Activated CD8-positive, alpha-beta memory T cell treated with anti-CD3 and anti-CD28 coated beads for 1 hour (primary cell): ENCODE data around the gene LDHB.
"Not testable (repeated sequence)": the region's sequence is repeated elsewhere in the genome, so short reads cannot be mapped to it uniquely, and the experiment has no call there.

Experiments
- DNase-seq, 2 donors: peaks; one replicate each; pipeline ENCODE4 v3.0.0-alpha.2; 2020; ENCODE audit warnings: low read depth in 1 of 2; ENCODE audit errors: extremely low read depth in 1 of 2

LDHB gene

DNA sequence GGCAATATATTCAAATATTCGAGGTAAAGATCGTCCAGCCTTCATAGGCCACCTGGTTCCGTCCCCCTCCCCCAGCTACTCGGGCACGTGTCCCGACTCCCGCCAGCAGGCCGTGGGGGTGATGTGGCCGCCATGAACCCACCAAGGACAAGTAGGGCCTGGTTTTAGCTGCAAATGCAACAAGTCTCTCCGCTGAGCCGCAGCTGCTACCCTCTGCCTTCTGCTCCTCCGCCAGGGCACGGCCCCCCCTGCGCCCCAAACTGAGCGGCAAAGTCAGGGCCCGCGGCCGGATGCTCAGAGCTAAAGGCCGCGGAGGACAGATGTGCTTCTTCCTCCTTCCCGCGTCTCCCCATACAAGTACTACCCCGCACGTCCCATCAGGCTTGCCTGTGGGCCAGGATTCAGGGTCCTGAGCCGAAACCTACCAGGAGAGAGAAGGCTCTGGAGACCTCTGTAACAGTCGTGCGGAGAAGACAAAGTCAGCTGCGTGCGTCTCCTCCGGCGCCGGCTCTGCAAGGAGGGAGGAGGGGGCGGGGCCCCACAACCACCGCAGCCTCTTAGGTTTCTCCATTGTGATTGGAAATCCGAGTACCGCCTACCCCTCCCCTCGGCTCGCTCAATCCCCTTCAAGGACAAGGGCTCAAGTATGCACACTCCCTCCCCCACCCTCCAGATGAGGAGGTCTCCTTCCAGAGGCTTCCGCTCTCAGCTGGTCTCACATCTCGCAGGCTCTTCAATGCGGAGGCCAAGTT, at the start of gene LDHB:
LDHB (minus strand) TSS at position 517 of the 752 bp plus-strand sequence. CDS start 3,171 bp downstream, outside the sequence.
- peak; percentile 82 to 88 for DNase-seq

DNA sequence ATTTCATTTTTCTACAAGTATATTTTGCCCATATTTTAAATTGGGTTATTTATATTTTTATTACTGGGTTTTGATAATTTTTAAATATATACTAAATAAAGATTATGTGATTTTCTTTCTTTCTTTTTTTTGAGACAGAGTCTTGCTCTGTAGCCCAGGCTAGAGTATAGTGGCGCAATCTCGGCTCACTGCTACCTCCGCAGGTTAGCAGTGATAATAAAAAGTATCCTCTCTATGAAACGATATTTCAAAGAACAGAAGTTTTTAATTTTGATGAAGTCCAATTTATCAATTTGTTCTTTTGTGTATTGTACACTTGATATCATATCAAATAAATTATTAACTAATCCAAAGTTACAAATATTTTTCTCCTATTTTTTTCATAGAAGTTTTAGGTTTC, 47.2 kb upstream of the LDHB start:
- DNase-seq, result no peak

DNA sequence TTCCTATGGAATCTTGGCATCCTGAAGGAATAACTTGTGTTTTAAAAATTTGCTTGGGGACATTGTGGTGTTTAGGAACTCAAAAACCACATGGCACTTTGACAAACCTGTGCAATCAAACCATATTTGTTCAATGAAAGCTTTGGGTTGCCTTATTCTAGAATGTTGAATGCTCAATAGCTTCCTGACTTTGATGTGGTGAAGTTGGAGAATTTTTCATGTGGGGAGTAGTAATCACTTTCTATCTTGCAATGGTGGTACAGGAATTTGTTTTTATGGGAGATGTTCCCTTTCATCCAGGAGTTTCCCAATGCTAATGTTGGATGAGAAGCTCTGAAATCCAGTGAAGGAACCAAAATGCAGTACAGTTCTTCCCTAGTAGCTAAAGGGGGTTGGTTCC, 42.2 kb upstream of the LDHB start:
- DNase-seq, result no peak

DNA sequence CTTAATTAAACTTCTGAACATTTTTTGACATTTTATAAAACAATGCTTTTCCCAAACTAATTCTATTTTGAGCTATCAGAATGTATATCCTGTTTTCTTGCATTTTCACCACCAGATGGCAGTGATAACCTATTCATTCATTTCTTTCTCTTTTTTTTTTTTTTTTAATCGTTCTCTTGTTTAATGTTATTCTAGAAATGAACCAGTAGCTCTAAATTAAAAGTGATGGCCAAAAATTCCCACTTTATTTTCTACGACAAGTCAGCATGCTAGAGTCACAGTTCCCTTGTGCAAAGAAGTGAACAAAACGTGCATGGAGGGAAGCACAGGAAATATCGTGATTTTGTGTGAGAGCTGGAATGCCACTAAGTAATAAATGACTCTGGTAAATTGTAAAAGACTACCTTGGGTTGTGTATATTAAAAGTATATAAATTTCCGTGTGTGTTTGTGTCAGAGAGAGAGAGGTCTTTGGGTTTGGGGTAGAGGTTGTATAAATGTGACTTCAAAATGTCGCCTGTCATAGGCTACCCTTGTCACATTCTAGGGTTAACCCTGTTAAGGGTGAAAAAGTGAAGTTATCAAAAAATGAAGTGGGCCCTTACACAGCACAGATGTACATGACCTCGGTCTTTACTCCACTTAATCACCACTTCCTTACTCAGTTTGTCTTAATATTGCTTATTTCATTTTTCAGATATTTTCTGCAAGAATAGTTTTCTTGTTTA, 40.4 kb upstream of the LDHB start:
- no peak for DNase-seq

DNA sequence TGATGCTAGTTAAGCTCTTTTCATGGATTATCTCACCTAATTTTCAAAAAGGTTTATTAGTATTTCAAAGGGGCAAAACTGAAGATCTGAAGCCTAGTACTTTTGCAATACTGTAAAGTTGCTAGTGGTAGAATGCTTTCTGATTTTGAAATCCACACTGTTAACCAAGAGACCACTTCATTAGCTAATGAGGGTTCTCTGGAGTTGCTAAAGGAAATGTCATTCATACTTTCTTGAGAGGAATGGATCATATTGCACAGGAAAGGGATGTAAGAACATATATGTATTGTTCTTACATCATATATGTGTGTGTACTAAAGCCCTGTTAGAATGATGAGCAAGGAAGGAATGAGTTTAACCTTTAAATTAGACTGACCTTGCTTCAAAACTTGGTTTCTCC, 39.0 kb upstream of the LDHB start:
- no peak for DNase-seq

DNA sequence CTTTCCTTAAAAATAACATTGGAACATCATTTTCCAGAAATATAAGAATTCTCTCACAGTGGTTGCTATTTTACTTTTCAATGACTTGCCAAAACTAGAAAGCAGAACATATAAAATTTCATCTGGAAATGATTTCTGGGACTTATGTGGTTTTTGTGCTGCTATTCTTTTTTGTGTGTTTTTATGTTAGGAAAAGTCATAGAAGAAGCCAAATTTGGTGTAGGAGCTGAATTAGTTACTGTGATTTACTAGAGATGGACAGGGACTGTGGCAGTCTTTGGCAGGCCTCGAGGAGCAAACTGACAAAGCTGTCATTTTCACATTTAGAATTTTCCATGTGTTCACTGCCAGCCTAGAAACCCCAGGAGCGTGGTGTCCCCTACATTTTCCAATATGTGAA, 38.3 kb upstream of the LDHB start:
- DNase-seq, result no peak

DNA sequence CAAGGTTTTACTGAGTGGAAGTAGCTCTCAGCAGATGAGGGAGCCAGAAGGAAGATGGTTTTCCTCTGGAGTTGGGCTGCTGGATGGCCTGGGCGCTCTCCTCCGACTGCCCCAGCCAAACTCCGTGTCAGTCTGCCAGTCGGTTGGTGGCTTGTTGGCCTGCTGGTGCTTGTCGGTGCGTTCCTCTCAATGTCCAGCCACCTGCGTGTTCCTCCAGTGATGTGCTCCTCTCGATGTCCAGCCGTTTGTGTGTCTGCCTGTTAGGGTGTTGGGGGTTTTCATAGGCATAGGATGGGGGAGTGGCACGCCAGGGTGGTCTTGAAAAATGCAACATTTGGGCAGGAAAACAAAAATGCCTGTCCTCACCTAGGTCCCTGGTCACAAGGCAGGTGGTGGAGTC, 37.0 kb upstream of the LDHB start:
- DNase-seq, result no peak

DNA sequence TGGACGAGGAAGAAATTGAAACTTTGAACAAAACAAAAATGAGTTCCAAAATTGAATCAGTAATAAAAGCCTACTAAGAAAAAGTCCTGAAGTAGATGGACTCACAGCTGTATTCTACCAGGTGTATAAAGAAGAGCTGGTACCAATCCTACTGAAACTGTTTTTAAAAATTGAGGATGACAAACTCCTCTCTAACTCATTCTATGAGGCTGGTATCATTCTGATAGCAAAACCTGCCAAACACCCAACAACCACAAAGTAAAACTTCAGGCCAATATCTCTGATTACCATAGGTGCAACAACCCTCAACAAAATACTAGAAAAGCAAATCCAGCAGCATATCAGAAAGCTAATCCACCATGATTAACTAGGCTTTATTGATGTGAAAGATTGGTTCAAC, 33.9 kb upstream of the LDHB start:
- no peak for DNase-seq

DNA sequence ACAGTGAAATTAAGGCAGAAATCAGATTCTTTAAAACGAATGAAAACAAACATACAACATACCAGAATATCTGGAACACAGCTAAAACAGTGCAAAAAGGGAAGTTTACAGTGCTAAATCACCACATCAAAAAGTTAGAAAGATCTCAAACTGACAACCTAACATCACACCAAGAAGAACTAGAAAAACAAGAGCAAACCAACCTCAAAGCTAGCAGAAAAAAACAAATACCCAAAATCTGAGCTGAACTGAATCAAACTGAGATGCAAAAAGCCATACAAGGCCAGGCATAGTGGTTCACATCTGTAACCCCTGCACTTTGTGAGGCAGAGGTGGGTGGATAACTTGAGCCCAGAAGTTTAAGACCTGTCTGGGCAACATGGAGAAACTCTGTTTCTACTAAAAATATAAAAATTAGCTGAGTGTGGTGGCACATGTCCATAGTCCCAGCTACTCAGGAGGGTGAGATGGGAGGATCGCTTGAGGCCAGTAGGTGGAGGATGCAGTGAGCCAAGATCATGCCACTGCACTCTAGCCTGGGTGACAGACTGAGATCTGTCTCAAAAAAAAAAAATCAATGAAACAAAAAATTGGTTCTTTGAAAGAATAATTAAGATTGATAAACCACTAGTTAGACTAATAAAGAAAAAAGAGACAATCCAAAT, 33.2 kb upstream of the LDHB start:
- DNase-seq, result no peak

DNA sequence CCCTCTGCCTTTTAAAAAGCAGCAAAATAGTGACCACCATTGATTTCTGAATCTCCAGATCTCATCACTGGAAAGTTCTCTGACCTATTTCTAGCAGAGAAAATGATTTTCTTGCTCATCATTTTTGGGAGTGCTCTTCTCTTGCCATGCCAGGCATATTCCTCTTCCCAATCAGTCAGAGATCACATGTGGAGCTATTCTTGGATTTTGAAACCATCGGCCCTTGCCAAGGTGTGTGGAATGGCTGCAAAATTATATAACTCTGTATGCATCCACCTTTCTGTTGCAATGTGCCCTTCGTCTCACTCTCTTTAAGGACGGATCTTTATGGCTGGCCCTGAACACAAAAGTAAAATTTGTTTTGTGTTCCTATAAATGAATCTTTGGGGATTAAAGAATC, 25.5 kb upstream of the LDHB start:
- DNase-seq, result no peak

DNA sequence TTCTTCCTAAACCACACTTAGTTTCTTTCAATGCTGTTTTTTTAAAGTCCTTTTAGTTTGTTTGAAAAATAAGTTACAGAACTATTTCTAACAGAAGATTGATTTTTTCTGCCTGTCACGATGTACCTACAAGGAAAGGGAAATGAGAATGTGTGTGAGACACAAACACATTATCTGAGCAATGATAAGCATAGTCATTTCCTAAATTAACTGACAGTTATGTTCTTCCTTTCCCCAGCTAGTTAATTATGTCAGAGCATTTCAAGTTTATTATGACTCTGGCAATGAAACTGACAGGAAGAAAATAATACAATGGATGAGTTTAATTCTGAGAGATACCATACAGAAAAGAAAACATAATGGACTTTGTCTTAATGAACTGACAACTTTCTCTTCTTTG, 21.3 kb upstream of the LDHB start:
- no peak for DNase-seq

DNA sequence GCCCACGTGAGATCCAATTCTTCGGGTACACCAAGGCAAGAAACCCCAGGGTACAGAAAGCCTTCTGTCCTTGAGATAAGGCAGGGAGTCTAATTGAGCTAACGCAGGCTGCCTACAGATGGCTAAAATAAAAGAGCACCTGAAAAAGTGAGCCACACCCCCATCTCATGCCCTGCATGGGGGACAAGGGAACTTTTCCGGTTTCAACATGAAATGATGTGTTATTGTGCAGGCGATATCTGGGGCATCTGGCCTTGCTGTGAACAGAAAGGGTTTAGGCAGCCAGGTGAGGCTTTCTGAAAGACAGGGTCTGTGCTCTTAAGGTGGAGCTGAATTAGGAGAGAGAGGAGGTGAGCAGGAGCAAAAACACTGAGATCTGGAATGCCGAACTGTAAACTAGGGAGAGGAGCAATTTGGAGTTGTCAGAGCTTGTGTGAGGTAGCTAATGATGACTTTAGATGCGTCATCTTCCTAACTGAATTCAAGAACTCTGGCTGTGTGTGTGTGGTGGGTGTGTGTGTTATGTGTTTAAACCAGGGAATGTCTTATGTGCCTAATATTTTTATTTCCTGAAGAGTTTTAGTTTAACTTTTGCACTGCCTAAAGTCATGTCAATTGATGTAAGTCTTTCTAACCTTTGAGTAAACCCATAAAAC, 20.1 kb upstream of the LDHB start:
- DNase-seq, result no peak

DNA sequence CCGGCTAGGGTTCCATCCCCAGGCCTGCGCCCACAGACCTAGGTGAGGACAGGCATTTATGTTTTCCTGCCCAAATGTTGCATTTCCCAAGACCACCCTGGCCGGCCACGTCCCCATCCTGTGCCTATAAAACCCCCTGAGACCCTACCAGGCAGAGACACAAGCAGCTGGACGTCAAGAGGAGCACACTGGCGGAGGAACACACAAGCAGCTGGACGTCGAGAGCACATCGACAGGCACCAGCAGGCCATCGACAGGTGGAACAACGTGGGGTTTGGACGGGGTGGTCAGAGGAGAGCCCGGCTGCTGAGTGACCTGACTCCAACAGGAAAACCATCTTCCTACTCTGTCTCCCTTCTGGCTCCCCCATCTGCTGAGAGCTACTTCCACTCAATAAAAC, 19.6 kb upstream of the LDHB start:
- DNase-seq, result no peak

DNA sequence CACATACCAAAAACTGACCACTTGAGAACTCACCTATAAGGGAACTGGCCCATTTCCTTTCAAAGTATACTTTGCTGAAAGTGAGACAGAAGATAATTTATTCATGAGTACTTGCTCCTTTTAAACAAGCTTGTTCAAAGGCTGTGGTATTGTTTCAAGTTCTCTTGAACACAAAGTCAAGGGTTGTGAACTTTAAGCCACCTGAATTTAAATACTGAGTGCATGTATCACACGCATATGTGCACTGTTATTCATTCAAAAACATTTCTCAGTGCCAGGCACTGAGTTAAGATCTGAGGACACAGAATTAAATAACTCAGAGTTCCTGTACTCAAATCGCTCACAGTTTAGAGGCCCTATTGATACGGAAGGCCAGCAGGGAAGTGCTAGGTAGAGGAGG, 19.1 kb upstream of the LDHB start:
- DNase-seq, result no peak

DNA sequence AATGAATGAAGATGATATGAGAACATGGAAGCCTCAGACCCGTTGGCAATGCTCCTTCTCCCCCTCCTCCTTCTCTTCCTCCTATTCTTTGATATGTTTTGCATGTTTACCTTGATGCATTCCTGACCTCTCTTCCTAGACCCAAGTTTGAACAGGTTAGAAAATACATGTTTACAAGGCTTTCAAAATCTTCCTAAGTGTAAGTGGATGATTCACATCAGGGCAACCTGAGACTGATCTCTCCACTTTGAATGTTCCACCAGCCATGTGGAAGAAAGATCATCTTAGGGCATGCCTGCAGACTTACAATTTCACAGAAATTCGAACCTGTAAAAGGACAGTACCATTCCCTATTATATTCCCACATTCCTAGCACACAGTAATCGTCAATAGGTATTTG, 18.0 kb upstream of the LDHB start:
- no peak for DNase-seq

DNA sequence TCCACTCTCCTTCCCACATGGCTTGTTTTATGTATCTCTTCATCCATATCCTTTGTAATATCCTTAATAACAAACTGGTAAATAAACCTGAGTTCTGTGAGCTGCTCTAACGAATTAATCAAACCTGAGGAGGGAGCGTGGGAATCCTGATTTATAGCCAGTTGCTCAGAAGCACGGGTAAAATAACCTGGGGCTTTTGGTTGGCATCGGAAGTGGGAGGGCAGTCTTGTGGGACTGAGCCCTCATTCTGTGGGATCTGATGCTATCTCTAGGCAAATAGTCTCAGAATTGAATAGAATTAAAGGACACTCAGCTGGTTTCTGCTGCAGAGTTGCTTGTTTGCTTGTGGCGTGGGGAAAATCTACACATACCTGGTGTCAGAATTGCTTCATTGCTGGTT, 17.5 kb upstream of the LDHB start:
- DNase-seq, result no peak

DNA sequence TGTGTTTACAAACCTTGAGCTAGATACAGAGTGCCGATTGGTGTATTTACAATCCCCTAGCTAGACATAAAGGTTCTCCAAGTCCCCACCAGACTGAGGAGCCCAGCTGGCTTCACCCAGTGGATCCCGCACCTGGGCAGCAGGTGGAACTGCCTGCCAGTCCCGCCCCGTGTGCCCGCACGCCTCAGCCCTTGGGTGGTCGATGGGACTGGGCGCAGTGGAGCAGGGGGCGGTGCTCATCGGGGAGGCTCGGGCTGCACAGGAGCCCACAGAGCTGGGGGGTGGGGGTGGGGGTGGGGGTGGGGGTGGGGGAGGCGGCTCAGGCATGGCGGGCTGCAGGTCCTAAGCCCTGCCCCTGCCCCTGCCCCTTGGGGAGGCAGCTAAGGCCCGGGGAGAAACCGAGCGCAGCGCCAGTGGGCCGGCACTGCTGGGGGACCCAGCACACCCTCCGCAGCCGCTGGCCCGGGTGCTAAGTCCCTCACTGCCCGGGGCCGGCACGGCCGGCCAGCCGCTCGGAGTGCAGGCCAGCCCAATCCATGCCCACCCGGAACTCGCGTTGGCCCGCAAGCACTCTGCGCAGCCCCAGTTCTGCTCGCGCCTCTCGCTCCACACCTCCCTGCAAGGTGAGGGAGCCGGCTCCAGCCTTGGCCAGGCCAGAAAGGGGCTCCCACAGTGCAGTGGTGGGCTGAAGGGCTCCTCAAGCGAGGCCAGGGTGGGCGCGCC, 16.3 kb upstream of the LDHB start:
- not testable (repeated sequence) for DNase-seq

DNA sequence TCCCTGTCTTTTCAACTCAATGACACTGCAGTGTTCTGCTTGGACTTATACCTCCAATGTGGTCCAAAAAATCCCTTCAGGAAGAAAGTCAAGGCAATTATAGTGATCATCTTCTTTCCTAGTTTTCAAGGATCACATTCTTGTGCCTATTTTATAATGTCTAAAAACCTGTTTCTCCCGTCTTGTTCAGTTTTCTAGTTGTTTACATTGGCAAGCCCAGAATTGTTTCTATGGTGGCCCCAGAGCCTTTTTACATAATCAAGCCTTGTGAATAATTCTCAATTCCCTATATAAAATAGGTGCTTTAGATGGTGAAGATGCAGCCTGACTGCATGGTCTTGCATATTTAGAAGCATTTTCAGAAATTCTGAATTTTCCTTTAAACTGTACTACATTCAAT, 14.5 kb upstream of the LDHB start:
- DNase-seq, result no peak

DNA sequence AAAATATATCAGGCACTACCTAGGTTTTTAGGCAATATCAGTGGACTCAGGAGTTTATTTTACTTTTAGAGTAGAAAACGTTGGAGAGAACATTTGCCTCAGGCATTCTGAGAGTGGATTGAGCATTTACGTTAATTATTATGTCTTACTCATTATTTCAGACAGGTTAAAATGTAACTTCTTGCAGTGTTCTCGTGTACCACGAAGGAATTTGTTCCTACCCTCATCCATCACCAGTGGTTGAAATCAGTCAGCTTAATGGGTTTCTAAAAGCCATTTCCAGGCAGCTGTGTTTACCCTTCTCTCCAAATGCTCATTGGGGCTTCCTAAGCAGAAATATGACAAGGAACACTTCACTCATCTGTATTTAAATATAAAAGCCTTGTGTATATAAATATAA, 9.1 kb upstream of the LDHB start:
- DNase-seq, result no peak

DNA sequence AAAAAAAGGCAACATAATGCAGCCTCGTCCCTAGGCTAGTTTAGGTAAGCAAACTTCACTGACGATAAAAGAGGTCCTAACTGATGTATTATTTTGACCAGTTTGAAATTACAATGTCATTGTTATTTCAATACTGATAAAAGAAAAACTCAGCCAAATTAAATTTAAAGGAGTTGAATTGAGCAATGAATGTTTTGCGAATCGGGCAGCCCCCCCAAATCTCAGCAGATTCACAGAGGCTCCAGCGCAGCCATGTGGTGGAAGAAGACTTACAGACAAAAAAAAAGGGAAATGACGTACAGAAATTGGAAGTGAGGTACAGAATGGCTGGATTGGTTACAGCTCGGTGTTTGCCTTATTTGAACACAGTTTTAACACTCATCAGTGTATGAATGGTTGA, 8.2 kb upstream of the LDHB start:
- no peak for DNase-seq
